ENCODE measurements around the gene ALOXE3.

Gene ALOXE3

GRCh38 chr17:8140065-8141029 lies 22.0 kb upstream of the ALOXE3 start:
- TF ChIP-seq CTCF (IDR thresholded peaks at IDR 0.05; ENCODE audit: low read depth, low read length) = no peak
- H3K4me3 ChIP-seq (ENCODE audit: low read depth, low read length) = no peak overlapping the region

GRCh38 chr17:8138672-8139371 lies 20.5 kb upstream of the ALOXE3 start:
- peak; percentile 73 for TF ChIP-seq CTCF (IDR thresholded peaks at IDR 0.05; ENCODE audit: low read depth, low read length)
- peak overlapping the region; percentile 58 for H3K4me3 ChIP-seq (ENCODE audit: low read depth, low read length)

- peak overlapping the region; percentile 58 for H3K4me3 ChIP-seq (ENCODE audit: low read depth, low read length)
- no peak for TF ChIP-seq CTCF (IDR thresholded peaks at IDR 0.05; ENCODE audit: low read depth, low read length)
Measured at GRCh38 chr17:8138374-8138671, 20.0 kb upstream of the ALOXE3 start.

GRCh38 chr17:8137645-8138373 lies 19.5 kb upstream of the ALOXE3 start:
- H3K4me3 ChIP-seq (ENCODE audit: low read depth, low read length) = peak overlapping the region; percentile 58
- TF ChIP-seq CTCF (IDR thresholded peaks at IDR 0.05; ENCODE audit: low read depth, low read length) = no peak

GRCh38 chr17:8133941-8134340 lies 15.6 kb upstream of the ALOXE3 start:
- no peak overlapping the region for H3K4me3 ChIP-seq (ENCODE audit: low read depth, low read length)
- no peak for TF ChIP-seq CTCF (IDR thresholded peaks at IDR 0.05; ENCODE audit: low read depth, low read length)

GRCh38 chr17:8133399-8133798 lies 15.1 kb upstream of the ALOXE3 start:
- no peak overlapping the region for H3K4me3 ChIP-seq (ENCODE audit: low read depth, low read length)
- TF ChIP-seq CTCF (IDR thresholded peaks at IDR 0.05; ENCODE audit: low read depth, low read length) = no peak
